Epithelial cell of prostate (primary cell): Measurements from ENCODE around the gene CDK5.
A peak's percentile ranks its signal among the peaks of the same experiment; 100 is the strongest.

ENCODE experiments used
- DNase-seq: peaks from one replicate; pipeline ENCODE4 v3.0.0-alpha.2; 2011; ENCODE audit warnings: low read depth, low spot score
- H3K27ac ChIP-seq: fragments of 450-650 bp; 2 replicates; pipeline ENCODE4 v1.5.1; 2017; ENCODE audit warnings: mild to moderate bottlenecking

The CDK5 gene

GRCh38 chr7:151057506-151057988 is at the start of gene CDK5:
CDK5 (minus strand) TSS chr7:151057897; CDS start chr7:151057848, 49 bp downstream.
- no peak for DNase-seq
- H3K27ac ChIP-seq, result peak within 1 kb of the TSS; percentile 94

GRCh38 chr7:151104411-151105235 is 46.9 kb upstream of the CDK5 start:
- no peak for DNase-seq

GRCh38 chr7:151103973-151104372 is 46.3 kb upstream of the CDK5 start:
- DNase-seq, result no peak
- no peak overlapping the region for H3K27ac ChIP-seq

More at GRCh38 chr7:151104411-151105235, 46.9 kb upstream of the CDK5 start:
- H3K27ac ChIP-seq, result no peak overlapping the region

GRCh38 chr7:151102991-151103390 is 45.3 kb upstream of the CDK5 start:
- no peak for DNase-seq
- no peak overlapping the region for H3K27ac ChIP-seq

GRCh38 chr7:151101621-151102396 is 44.1 kb upstream of the CDK5 start:
- H3K27ac ChIP-seq, result no peak overlapping the region
- DNase-seq, result no peak

GRCh38 chr7:151100921-151101320 is 43.2 kb upstream of the CDK5 start:
- H3K27ac ChIP-seq, result no peak overlapping the region
- DNase-seq, result no peak

- no peak for DNase-seq
These were observed 42.0 kb upstream of the CDK5 start for GRCh38 chr7:151099486-151100211.

GRCh38 chr7:151095828-151096475 is 38.3 kb upstream of the CDK5 start:
- H3K27ac ChIP-seq, result no peak overlapping the region
- no peak for DNase-seq

More at GRCh38 chr7:151099486-151100211, 42.0 kb upstream of the CDK5 start:
- no peak overlapping the region for H3K27ac ChIP-seq

GRCh38 chr7:151095123-151095797 is 37.6 kb upstream of the CDK5 start:
- no peak for DNase-seq
- no peak overlapping the region for H3K27ac ChIP-seq

GRCh38 chr7:151094675-151095074 is 37.0 kb upstream of the CDK5 start:
- no peak overlapping the region for H3K27ac ChIP-seq
- DNase-seq, result no peak

GRCh38 chr7:151093748-151094147 is 36.1 kb upstream of the CDK5 start:
- H3K27ac ChIP-seq, result no peak overlapping the region
- no peak for DNase-seq

- H3K27ac ChIP-seq, result no peak overlapping the region
- DNase-seq, result no peak
These were observed 34.3 kb upstream of the CDK5 start for GRCh38 chr7:151091988-151092387.

GRCh38 chr7:151091431-151091830 is 33.7 kb upstream of the CDK5 start:
- no peak overlapping the region for H3K27ac ChIP-seq
- no peak for DNase-seq

GRCh38 chr7:151091003-151091402 is 33.3 kb upstream of the CDK5 start:
- DNase-seq, result no peak
- no peak overlapping the region for H3K27ac ChIP-seq

- no peak for DNase-seq
- peak overlapping the region; percentile 80 for H3K27ac ChIP-seq
These were observed 32.4 kb upstream of the CDK5 start for GRCh38 chr7:151089893-151090730.

- peak overlapping the region; percentile 80 for H3K27ac ChIP-seq
- DNase-seq, result no peak
These were observed 31.4 kb upstream of the CDK5 start for GRCh38 chr7:151088856-151089699.

- DNase-seq, result no peak
- peak overlapping the region; percentile 80 for H3K27ac ChIP-seq
These were observed 30.5 kb upstream of the CDK5 start for GRCh38 chr7:151088019-151088855.
